GM12891 (cell line): ENCODE measurements around the gene SPR.

ENCODE experiments used
- DNase-seq: peaks from one replicate; pipeline ENCODE4 v3.0.0; 2011; ENCODE audit warnings: low spot score; ENCODE audit not compliant: insufficient read length
- FAIRE-seq: peaks from 2 replicates; lab custom pipeline; 2011; peaks lifted over from hg19 to GRCh38; lab: Jason Lieb, UNC
- PAX5 ChIP-seq: IDR thresholded peaks from 2 replicates; pipeline ENCODE4 v1.6.1; 2011; ENCODE audit warnings: low read length, moderate library complexity, mild to moderate bottlenecking; ENCODE audit not compliant: insufficient read depth, severe bottlenecking
- POLR2A ChIP-seq: IDR thresholded peaks from 2 replicates; pipeline ENCODE4 v1.6.1; 2011; ENCODE audit warnings: low read depth, low read length, control low read depth
- POLR2AphosphoS5 ChIP-seq: IDR thresholded peaks from 2 replicates; pipeline ENCODE4 v1.6.1; 2011; ENCODE audit warnings: low read depth, low read length, control low read depth
- POU2F2 ChIP-seq: IDR thresholded peaks from 2 replicates; pipeline ENCODE4 v1.6.1; 2011; ENCODE audit warnings: low read depth, mild to moderate bottlenecking, control low read depth, low read length, moderate library complexity
- SPI1 ChIP-seq: IDR thresholded peaks from 2 replicates; pipeline ENCODE4 v1.6.1; 2011; ENCODE audit warnings: low read depth, low read length, control low read depth
- TAF1 ChIP-seq: IDR thresholded peaks from 2 replicates; pipeline ENCODE4 v1.6.1; 2011; ENCODE audit warnings: low read depth, low read length, control low read depth

The SPR gene

DNA sequence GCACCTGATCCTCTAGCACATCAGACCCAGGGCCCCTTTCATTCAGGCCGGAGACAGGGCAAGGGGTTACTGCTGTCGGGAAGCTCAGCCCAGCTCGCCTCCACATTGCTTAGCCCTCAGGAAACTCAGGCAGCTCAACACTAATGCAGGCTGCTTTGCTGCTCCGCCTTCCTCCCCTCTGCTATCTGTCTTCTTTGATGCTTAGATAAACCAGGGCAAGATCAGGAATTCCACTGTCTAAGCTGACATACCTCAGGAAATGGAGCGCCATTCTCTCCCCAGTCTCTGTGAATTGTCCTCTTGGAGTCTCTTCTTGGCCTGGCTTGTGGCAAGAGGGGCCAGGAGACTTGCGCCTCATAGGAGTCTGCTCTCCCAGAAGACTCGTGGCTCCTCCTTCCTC is 35.9 kb upstream of the SPR start:
- DNase-seq (no peak), FAIRE-seq (no peak)
- TF ChIP-seq SPI1 (no peak), TAF1 (no peak), POU2F2 (no peak)

DNA sequence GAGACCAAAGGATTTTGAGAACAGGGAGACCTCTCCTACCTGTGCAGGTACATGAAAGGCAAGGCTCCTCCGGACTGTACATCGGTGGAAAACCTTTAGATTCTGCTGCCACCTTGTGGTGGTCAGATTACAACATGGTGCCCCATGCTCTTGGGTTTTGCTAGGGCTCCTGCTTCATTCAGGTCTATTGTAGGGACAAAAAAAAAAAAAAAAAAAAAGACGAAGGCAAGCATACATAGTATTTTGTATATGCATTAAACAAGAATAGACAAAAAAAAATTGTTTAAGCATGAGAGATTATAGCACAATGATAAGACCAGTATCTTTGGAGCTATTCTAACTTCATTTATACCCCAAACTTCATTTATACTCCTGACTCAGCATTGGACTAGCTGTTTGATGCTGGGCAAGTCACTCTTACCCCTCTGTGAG is 27.4 kb upstream of the SPR start:
- FAIRE-seq, result peak; percentile 60
- TF ChIP-seq SPI1 (no peak), TAF1 (no peak), POU2F2 (no peak), PAX5 (no peak), POLR2A (no peak), POLR2AphosphoS5 (no peak)
- no peak for DNase-seq

DNA sequence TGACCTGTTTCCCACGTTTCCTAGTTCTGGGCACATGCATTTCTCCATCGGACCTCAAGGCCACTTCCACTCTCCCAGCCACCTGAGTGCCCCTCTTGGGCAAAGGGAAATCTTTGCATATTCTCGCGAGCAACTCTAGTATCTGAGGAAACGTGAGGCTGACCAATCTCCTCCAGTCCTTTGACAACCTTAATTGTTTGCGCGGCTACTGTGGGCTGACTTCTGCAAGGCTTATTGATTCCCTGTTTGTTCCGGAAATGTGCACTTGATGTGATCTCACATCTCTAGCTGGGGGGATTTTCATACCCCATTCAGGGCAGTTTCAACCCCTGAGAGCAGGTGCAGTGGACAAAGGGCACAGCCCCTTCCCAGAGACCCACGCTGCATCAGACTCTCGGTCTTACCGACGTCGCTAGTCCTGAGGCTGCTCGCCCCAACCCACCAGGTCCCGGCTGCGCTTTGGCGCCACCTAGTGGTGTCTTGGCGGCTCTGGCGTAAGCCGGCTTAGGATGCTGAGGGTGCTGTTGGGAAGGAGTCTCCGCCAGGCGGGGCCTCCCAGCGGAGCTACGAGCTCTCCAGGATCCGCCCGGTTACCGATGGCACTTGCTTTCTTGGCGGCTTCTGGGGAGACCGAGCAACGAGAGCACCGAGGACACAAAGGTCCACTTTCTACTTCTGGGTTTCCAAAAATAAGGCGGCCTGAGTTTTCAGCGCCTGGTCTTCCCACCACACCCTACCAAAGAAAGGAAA is 24.8 kb upstream of the SPR start:
- no peak for TF ChIP-seq PAX5
- TF ChIP-seq POLR2A, result no peak
- no peak for TF ChIP-seq POU2F2
- TF ChIP-seq SPI1, result no peak
- no peak for TF ChIP-seq TAF1
- no peak for TF ChIP-seq POLR2AphosphoS5
- FAIRE-seq (peak; percentile 97), DNase-seq (peak; percentile 65)

DNA sequence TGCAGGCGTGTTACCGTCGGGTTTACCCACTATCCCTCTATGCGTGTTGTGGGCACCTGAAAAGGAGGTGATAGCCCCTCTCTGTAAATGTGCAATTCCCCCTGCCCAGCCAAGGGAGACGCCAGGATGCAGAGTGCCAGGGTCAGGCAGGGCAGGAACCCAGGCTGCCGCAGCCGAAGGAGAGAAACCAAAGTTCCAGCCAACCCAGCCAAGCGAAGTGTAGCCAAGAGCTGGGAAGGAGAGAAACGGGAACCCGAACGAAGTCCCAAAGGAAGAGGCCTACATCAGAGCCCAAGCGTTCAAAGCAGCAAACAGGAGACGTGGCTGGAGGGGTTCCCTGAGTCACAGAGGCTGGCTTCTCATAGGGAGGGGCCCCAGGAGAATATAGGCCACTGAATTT is 24.2 kb upstream of the SPR start:
- TF ChIP-seq POLR2A (no peak), TAF1 (no peak), POU2F2 (no peak), POLR2AphosphoS5 (no peak), SPI1 (no peak), PAX5 (no peak)
- FAIRE-seq (no peak), DNase-seq (no peak)

GRCh38 chr2:72864500-72864899 is 22.7 kb upstream of the SPR start:
- FAIRE-seq, result no peak
- no peak for TF ChIP-seq SPI1
- TF ChIP-seq POLR2A, result no peak
- no peak for TF ChIP-seq PAX5
- no peak for DNase-seq

DNA sequence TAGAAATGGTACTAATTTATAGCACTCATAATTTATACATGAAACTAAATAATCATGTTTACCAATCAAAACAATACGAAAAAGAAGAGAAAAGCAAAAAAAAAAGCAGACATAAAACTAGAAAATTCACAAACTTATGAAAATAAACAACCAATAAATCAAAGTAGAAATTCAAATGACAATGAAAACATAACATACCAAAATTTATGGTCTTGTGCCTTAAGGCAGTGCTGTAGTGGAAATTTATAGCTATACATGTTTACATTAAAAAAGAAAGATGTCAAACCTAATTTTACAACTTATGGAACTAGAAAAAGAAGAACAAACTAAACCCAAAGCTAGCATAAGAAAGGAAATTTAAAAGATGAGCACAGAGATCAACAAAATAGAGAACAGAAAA is 16.1 kb upstream of the SPR start:
- FAIRE-seq, result no peak
- TF ChIP-seq POU2F2, result no peak
- TF ChIP-seq TAF1, result no peak

GRCh38 chr2:72871880-72872279 is 15.3 kb upstream of the SPR start:
- TF ChIP-seq POU2F2 (no peak), POLR2AphosphoS5 (no peak), POLR2A (no peak), TAF1 (no peak), PAX5 (no peak), SPI1 (no peak)
- FAIRE-seq (no peak), DNase-seq (no peak)

More for the DNA sequence above, 16.1 kb upstream of the SPR start:
- DNase-seq, result no peak

- peak; percentile 5 for FAIRE-seq
- DNase-seq, result no peak
Observed at GRCh38 chr2:72883356-72883962, 3.7 kb upstream of the SPR start.

GRCh38 chr2:72886505-72887031 is 640 bp upstream of the SPR start:
- no peak for DNase-seq
- TF ChIP-seq TAF1, result no peak

More at GRCh38 chr2:72883356-72883962, 3.7 kb upstream of the SPR start:
- TF ChIP-seq POLR2A, result no peak
- TF ChIP-seq POLR2AphosphoS5, result no peak
- TF ChIP-seq TAF1, result no peak
- no peak for TF ChIP-seq SPI1
- TF ChIP-seq POU2F2, result no peak
- no peak for TF ChIP-seq PAX5

GRCh38 chr2:72887740-72888437 is 681 bp downstream of the SPR start:
- DNase-seq (peak; percentile 33), FAIRE-seq (no peak)
- TF ChIP-seq POLR2A (no peak), SPI1 (no peak), POU2F2 (no peak), POLR2AphosphoS5 (no peak), TAF1 (no peak), PAX5 (no peak)

More at GRCh38 chr2:72886505-72887031, 640 bp upstream of the SPR start:
- no peak for FAIRE-seq
